ENCODE data around the gene PRODH.
"Not testable (repeated sequence)": the region's sequence is repeated elsewhere in the genome, so short reads cannot be mapped to it uniquely, and the experiment has no call there.

PRODH gene

DNA sequence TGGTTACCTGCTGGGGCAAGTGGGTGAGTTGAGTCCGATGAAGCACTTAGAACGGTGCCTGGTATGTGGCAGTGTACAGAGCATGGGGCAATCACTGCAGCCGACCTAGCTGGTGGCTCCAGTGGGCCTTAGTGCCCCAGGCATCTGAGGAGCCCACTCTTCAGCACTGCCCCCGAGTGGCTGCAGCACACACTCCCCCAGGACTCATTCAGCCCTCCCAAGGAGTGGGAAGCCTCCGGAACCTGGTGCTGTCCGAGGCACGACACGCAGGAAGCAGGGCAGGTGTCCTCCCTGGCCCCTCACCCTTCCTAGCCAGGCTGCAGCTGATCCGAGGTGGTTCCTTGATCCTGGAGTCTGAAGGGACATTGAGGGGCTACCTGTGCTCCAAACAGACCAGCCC is 42.4 kb upstream of the PRODH start:
- TF ChIP-seq, protein P1, sequence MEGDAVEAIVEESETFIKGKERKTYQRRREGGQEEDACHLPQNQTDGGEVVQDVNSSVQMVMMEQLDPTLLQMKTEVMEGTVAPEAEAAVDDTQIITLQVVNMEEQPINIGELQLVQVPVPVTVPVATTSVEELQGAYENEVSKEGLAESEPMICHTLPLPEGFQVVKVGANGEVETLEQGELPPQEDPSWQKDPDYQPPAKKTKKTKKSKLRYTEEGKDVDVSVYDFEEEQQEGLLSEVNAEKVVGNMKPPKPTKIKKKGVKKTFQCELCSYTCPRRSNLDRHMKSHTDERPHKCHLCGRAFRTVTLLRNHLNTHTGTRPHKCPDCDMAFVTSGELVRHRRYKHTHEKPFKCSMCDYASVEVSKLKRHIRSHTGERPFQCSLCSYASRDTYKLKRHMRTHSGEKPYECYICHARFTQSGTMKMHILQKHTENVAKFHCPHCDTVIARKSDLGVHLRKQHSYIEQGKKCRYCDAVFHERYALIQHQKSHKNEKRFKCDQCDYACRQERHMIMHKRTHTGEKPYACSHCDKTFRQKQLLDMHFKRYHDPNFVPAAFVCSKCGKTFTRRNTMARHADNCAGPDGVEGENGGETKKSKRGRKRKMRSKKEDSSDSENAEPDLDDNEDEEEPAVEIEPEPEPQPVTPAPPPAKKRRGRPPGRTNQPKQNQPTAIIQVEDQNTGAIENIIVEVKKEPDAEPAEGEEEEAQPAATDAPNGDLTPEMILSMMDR (IDR thresholded peaks at IDR 0.05; ENCODE audit: insufficient read depth, low read depth, low read length, missing control alignments) = no peak
- H3K4me3 ChIP-seq (ENCODE audit: low read length) = no peak overlapping the region
- no peak for DNase-seq (ENCODE audit: low read depth)

DNA sequence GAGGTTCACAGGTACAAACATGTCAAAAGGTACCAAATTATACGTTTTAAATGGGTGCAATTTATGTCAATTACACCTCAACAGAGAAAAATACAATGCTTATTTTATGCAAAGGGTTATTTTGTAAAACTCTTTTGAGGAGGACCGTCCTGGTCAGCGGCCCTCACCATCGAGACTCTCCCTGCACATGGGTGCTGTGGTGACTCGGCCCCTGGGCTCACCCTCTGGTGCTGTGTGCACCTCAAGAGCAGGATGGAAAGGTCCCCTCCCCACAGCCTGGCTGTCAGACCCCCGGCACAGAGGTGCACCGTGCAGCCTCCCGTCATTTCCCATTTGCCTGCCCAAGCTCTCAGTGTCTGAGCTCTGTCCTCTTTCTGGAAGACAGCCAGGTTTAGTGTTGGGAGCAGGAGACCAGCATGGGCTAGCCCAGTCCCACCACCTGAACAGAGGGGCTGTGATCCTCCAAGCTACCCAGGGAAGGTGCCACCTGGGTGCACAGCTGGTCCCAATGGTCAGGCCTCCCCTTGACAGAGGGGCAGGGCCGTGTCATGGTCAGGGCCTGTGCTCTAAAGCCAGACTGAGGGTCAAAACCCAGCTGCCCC is 41.8 kb upstream of the PRODH start:
- TF ChIP-seq, protein P1 (IDR thresholded peaks at IDR 0.05; ENCODE audit: insufficient read depth, low read depth, low read length, missing control alignments) = no peak
- H3K4me3 ChIP-seq (ENCODE audit: low read length) = no peak overlapping the region
- no peak for DNase-seq (ENCODE audit: low read depth)

DNA sequence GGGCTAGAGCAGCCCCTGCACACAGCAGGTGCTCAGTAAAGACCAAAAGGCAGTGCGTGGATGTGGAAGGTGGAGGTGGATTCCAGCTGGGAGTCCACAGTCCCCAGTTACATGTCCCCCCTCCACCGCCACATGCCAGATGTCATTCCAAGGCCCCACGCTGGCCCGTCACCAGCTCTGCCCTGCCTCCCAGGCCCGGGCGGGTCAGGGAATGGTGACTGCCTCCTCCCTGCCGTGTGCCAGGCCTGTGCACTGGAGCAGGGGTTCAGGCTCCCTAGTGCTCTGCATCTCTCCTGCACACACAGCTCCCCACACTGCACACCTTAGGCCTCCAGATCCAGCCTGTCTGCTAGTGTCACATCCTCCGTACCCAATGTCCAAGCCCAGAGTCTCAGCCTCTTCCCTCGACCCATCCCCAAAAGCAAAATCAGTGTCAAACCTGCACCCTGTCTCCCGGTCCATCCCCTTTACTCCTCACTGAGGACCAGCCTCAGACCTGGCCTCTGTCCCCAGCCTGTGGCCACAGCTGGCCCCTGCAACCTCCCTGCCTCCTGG is 40.2 kb upstream of the PRODH start:
- no peak for DNase-seq (ENCODE audit: low read depth)
- TF ChIP-seq, protein P1 (IDR thresholded peaks at IDR 0.05; ENCODE audit: insufficient read depth, low read depth, low read length, missing control alignments) = no peak

DNA sequence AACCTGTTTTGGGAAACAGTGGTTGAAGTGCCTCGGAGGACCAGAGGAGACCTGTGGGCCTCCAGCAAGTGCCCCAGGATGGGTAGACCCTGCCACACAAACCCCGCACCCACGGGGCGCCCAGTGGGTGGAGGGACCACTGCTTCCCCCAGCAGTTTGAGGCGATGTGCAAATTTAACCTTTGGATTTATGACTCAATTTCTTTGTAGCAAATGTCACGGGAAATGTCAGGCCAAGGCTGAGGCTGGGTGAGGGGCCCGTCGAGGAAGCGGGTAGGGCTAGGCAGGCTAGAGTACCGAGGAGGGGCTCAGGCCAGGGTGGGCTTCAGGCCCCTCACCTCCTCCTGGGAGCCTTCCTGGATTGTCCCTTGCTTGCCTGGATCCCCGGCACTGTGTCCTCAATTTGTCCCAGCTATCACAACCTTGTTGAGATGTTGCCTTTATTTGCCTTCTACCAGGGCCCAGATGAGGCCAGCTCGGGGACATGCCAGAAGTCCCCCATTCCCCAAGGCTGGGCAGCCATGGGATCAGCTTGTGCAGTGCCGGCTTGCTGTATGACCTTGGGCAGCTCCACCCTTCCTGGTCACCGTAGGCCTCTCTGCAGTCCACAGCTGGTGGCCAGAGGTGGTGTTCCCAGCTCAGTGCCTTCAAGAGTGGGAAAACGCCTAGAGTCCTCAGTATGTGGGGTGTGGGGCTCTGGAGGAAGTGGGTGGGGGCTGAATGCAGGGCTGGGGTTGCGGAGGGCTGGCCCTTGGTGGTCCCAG is 39.5 kb upstream of the PRODH start:
- TF ChIP-seq, protein P1 (IDR thresholded peaks at IDR 0.05; ENCODE audit: insufficient read depth, low read depth, low read length, missing control alignments) = no peak
- no peak overlapping the region for H3K4me3 ChIP-seq (ENCODE audit: low read length)
- no peak for DNase-seq (ENCODE audit: low read depth)

More for the DNA sequence above, 40.2 kb upstream of the PRODH start:
- H3K4me3 ChIP-seq (ENCODE audit: low read length) = no peak overlapping the region

DNA sequence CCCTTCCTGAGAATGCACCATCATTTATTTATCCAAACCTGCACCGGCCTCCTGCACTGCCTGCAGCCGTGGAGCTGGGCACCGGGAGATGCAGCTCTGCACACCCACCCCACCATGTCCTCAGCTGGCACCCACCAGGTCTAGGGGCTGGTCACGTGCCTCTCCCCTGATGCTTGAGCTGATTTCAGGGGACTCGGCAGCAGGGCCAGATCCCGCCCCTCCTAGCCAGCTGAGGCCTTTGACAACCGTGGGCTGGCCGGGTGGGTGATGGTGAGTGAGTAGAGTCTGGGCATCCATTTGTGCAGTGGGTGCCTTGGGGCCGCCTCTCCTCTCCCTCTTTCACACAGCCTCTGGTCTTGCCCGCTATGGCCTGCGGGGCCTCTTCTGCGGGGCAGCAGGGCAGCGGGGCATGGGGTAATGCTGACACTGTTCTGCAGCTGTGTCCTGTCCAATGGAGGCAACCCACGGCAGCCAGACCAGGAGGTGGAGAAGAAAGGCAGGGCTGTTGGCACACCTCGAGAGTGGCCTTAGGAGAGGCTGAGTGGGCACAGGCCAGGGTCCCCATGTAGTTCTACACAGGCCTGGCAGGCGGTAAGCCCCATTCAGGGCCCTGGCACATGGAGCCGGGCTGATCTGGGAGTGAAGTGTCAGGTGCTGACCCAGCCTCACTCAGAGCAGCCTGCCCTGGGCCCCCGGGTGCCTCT is 38.5 kb upstream of the PRODH start:
- no peak overlapping the region for H3K4me3 ChIP-seq (ENCODE audit: low read length)
- DNase-seq (ENCODE audit: low read depth) = no peak
- TF ChIP-seq, protein P1 (IDR thresholded peaks at IDR 0.05; ENCODE audit: insufficient read depth, low read depth, low read length, missing control alignments) = no peak

DNA sequence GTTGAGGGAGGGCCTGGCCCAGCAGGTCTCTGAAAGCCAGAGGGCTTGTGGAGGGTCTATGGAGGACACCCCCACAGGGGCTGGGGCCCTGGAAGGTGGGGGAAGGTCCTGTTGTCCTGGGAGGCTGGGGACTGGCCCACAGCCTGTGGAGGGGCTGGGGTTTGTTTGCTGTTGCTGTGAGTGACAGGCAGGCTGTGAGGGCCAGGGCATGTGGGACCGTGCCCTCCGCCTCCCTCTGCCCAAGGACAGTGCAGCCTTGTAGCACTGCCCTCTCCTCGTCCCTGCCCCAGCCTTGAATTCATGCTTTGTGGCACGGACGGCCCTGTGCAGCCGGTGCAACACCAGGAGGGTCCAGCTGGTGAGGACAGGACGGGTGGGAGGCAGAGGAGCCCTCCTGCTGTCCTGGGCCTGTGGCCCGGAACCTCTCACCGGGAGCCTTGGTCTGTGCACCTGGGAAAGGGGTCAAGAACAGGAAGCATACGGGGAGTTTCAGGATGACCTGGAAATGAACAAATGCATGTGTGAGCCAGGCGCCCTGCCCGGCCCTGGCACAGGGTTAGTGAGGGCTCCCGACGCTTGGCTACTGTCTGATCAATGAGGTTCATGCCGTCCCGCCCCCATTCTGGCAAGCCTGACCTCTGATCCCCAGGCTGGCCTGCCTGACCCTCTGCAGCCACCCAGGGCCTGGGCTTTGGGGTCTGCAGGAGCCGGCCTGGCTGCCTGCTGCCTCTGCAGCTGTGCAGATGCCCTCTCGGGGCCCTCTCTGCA is 37.4 kb upstream of the PRODH start:
- no peak overlapping the region for H3K4me3 ChIP-seq (ENCODE audit: low read length)
- DNase-seq (ENCODE audit: low read depth) = no peak
- TF ChIP-seq, protein P1 (IDR thresholded peaks at IDR 0.05; ENCODE audit: insufficient read depth, low read depth, low read length, missing control alignments) = no peak

DNA sequence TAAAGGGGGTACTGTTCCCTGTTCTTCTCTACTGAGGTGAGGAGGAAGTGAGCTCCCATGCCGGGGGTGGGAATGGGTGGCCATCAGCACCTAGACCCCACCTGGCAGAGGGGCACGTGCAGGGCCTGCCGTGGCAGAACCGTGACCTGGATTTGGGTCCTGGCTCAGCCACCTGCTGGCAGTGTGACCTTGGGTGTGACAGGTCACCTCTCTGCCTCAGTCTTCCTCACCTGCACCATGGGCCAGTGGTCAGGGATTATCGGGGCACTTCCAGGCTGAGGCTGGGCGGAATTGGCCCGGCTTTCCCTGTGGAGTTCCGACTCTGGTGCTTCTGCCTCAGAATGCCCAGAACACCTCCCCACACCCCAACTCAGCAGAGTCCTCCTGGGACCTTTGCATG is 36.5 kb upstream of the PRODH start:
- not testable (repeated sequence) for DNase-seq (ENCODE audit: low read depth); H3K4me3 ChIP-seq (ENCODE audit: low read length)

DNA sequence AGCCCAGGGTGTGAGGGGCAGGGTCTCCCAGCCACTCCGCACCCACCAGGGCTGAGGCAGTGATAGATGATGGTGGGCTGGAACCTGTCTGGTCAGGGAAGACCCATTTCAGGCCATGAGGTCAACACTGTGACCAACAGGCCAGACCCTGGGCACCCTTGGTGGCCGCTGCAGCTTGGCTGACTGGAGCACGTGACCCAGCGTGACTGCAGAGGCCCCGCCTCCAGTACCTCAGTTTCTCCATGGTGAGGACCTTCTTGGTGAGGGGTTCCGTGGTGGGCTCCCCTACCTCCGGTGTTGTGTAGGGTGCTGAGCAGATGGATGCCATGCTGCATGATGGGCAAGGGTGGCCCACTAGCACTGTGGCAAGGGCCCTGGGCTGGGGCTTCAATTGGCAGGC is 35.9 kb upstream of the PRODH start:
- H3K4me3 ChIP-seq (ENCODE audit: low read length); DNase-seq (ENCODE audit: low read depth): not testable (repeated sequence)

Data from epithelial cell of esophagus (primary cell).